Activated naive CD4-positive, alpha-beta T cell treated with anti-CD3 and anti-CD28 coated beads, Interleukin-2, amount 50 U/mL, for 16 hours (primary cell): ENCODE measurements around the gene CDK17.
A peak's percentile ranks its signal among the peaks of the same experiment; 100 is the strongest.
"Not testable (repeated sequence)": the region's sequence is repeated elsewhere in the genome, so short reads cannot be mapped to it uniquely, and the experiment has no call there.

ENCODE experiments used
- DNase-seq: peaks from one replicate; pipeline ENCODE4 v3.0.0-alpha.2; 2020

The CDK17 gene

DNA sequence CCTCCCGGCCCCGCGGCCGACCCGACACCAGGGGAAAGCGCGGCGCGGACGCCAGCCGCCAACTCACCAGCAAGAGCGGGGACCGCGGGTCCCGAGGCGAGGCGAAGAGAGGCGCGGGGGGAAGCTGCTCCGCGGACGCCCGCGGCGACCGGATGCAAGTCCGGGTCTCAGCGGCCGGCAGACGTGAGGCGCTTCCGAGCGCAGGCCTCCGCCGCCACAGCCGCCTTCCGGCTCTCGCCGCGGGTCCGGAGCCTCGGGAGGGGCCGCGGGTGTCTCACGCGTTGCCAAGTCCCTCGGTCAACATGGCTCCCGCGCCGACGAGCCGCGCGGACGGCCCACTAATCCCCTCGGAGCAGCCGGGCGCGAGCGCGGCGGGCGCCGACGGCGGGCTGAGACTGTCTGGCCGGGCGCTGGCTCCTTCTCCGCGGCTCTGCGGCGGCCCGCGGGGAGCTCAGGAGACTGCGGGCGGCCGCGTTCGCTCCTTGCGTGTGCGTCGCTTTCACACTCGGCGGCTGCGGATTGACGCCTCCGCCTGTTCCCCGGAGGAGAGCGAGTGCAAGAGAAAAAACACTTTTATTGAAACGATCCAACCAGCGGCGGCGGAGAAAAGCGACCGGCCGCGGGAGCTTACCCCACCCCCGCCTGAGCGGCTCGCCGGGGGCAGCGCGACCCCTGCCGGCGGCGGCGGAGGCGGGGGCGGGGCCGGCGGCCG lies at the start of gene CDK17:
CDK17 (minus strand) TSS at position 521 of the 712 bp plus-strand sequence. CDS start 65,603 bp downstream, outside the sequence.
- peak; percentile 88 for DNase-seq

DNA sequence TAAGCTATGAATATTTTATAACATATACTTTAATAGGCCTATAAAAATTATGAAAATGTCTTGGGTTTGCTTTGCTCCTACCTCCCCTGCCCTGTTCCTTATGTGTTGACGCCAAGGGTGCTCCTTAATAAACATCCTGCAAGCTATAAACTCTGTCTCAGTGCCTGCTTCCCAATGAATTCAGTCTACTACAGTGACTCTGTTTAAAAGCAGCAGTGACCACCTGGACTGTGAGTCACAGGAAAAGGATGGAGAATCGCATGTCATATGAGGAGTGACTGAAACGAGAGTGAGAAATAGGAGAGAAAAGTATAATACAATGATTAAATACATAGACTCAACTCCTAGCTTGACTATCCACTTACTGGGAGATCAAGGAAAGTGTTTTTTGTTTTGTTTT lies 48.1 kb upstream of the CDK17 start:
- no peak for DNase-seq

DNA sequence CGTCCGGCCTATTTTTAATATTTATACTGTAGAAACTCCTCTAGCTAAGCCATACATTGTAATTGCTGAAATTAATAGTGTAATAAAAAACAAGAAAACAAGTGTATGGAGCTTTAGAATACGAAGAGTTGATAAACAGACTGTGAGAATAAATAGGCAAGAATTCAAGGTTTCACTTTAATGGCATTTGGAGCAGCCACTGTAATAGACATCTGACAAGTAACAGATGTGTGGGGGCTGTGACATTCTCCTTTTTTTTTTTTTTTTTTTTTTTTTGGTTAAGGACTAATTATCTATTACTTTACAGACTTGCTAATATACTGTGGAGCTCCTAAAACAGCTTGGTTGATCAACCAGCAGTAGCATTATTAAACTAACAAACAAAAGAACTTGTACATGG lies 47.0 kb upstream of the CDK17 start:
- no peak for DNase-seq

DNA sequence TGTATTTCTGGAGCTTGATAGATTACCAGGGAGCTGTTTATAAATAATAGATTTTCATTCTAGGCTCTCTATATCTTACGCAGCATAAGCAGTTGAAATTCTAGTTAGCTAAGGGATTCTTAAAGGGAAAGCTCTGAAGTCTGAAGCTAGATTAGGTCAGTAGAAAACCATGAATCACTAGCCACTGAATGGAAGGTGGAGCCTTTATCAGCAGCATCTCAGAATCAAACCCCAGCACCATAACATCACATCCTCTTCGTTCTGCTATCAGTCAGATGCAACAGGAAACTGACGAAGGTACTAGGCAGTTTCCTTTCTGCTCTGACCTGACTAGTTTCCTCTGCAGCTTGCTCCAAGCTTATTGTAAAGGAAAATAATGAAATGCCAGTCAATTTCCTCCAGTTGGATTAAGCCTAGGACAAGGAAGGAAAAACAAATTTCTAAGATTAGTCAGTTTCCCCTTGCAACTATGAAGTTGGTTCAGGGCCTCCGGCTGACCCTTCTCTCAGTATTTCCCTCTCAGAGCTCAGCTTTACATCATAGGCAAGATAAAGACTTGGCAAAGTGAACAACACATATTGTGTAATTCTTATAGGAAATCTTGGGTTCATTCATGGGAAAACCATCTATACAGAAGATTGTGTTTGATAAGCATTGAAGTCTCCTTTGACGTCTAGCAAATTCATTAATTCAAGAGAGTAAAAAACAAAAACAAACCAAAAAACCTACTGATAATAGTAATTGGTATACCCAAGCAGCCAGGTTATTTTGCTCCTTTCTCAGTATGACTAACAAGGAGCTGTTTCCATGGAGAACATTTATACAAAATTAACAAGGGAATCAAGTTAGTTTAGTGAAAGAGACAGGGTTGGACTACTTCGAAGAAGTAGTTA lies 45.7 kb upstream of the CDK17 start:
- peak; percentile 27 for DNase-seq

DNA sequence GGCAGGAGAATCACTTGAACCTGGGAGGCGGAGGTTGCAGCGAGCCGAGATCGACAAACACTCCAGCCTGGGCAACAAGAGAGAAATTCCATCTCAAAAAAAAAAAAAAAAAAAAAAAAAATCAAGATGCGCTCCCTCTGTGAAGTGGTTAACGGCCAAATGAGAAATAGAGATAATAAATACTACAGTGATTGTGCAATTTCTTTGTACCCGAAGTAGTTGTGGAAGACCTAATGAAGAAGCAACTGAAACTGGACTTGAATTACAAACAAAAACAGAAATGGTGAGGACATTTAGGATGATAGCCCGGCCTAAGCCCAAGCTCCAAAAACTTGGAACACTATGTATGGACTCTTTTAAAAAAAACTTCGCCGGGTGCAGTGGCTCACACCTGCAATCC lies 44.2 kb upstream of the CDK17 start:
- DNase-seq: no peak

DNA sequence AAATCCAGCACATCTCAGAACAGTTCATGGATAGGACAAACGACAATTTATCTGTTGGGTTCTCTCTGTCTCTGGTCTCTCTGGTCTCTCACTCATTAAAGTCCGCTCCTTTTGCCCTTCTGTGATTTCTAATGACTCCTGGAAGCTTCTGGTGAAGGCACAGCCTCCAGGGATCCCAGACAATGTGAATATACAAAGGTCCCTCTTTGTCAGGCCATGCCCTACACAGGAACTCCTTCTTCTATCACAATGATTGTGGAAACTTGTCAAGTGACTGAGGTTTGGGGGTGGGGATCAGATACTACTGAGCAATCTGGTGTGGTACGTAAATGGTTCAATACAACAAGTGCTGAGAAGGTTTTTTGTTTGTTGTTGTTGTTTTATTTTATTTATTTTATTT lies 42.7 kb upstream of the CDK17 start:
- no peak for DNase-seq

DNA sequence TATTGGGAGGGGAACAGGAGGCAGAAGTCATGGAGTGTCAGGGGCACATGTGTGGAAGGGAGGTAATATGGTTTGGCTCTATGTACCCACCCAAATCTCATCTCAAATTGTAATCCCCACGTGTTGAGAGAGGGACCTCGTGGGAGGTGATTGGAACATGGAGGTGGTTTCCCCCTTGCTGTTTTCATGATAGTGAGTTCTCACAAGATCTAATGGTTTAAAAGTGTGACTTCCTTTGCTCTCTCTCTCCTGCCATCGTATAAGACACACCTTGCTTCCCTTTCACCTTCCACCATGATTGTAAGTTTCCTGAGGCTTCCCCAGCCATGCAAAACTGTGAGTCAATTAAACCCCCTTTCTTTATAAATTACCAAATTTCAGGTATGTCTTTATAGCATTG lies 41.6 kb upstream of the CDK17 start:
- DNase-seq: no peak

DNA sequence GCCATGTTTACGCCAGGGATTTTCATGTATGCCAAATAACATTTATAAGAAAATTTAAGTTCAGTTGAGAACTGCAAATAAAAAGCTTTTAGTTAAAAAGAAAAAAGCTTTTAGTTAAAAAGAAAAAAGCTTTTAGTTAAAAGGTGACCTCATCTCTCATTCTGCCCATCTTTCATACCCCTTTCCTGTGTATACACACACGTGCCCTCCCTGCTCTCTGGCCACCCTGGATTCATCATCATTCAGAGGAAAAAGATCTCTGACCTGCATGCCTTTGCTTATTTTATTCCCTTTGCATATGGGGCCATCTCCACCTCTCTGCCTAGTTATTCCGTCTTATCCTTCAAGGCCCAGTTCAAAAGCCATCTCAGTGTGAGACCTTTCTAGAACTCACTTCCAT lies 38.1 kb upstream of the CDK17 start:
- DNase-seq: no peak

DNA sequence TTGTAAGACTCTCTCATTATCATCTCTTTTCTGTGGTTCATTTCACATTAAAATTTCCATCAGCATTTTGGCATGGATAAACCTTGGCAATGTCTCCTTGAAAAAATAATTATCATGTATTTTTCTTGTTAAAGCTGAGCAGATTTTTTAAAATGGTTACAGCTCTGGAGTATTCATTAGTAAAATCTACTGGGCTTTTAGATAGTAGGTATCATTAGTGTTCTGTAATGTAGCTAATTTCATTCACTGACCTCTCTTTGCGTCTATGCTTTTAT lies 36.9 kb upstream of the CDK17 start:
- no peak for DNase-seq

DNA sequence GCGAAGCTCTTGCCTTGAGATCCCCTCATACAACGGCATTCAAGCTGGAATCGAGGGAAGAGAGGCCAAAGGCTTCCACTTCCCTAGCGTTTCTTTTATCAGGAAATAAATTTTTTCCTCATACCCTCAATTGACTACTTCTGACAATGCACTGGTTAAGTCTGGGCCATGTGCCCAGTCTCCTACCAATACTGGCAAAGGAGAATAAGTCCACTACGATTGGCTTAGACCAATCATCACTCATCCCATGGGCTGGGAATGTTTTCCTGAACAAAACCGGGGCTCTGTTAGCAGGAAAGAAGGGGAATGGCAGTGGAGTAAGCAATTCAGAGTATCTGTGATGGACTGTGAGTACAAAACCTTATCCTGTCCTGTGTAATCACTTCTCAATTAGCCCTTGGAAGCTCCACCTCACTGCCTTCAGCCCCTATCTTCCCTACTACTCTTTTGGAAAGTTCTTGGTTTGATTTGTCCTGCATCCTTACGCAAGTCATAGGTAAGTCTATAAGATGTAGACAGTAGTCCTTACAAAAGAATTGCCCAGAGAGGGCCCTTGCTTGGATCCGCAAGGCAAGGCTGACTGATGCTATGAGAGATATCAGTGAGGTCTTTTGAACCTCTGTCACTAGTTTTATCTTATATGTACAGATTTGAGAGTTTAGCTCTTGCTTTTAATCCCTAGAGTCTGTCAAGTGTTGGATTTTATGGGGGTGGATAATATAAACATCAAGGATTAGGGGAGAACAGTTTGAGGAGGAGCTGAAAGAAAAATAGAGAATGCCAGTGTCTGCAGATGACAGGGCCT lies 36.3 kb upstream of the CDK17 start:
- DNase-seq: no peak

DNA sequence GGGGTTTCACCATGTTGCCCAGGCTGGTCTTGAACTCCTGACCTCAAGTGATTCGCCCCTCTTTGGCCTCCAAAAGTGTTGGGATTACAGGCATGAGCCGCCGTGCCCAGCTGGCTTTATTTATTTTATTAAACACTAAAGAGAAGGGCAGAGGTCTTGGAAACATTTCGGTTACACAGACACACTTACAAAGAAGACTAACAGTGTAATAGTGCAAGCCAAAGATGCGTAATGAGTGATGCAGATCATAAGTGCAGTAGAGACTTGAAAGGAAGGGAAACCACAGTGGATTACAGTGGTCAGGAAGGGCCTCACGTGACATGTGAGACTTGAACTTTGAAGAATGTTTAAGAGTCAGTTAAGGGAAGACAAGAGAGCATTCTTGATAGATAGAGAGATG lies 33.9 kb upstream of the CDK17 start:
- peak; percentile 40 for DNase-seq

DNA sequence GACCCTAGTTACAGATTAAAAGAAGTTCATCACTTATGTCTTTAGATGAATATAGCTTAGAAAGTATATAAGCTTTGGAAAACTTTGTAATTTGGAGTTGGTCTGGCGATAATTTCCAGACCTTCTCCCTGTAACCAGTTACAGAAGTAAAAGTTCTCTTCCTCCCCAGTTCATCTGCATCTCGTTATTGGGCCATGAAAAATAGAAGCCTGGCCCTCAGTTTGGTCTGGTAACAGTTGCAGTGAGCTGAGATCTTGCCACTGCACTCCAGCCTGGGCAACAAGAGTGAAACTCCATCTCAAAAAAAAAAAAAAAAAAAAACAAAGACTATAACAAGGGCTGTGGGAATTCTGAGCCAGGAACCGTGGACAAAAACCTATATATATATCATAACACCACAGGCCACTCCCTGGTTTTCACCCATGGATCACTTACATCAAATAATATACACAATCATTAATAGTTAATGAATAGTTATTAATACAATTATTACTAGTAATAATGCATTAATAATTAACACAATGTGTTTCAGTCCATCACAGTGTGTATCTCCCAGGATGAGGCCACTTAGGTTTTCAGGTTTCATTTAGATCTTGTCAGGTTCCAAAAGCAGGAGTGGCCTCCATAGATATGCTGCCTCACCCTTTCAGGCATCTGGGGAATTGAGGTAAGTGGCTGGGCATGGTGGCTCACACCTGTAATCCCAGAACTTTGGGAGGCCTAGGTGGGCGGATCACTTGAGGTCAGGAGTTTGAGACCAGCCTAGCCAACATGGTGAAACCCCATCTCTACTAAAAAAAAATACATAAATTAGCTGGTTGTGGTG lies 32.5 kb upstream of the CDK17 start:
- not testable (repeated sequence) for DNase-seq

DNA sequence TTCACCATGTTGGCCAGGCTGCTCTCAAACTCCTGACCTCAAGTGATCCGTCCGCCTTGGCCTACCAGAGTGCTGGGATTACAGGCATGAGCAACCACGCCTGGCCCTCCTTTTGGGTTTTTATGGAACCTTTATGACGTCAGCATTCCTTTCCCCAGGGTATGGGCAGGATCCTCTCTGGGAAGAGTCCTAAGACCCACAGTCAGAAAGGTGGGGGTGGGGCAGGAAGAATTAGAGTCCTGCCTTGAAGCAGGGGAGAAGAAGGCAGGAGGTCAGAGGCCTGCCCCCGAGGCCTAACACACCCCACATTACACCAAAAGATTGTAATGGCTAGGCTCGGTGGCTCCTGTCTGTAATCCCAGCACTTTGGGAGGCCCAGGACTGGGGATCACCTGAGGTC lies 30.8 kb upstream of the CDK17 start:
- no peak for DNase-seq

DNA sequence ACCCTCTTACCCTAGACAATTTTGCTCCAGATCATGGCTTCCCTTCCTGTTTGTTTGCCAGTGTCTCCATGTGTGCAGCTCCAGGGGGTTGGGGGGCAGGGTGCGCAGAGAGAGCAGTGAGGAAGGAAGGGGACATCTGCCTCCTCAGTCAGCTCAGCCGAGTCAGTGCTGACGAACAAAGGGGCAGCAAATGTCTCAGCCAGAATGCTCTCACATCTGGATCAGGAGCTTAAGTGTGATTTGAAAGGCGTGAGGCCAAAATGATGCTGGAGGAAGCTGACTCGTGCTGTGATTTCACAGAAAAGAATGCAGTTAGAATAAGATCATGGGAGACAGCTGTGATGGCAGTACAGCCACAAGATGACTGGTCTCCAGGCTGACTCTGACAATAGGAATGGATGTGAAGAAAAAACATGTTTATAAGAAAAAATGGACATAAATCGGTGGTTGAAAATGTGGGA lies 27.1 kb upstream of the CDK17 start:
- no peak for DNase-seq

DNA sequence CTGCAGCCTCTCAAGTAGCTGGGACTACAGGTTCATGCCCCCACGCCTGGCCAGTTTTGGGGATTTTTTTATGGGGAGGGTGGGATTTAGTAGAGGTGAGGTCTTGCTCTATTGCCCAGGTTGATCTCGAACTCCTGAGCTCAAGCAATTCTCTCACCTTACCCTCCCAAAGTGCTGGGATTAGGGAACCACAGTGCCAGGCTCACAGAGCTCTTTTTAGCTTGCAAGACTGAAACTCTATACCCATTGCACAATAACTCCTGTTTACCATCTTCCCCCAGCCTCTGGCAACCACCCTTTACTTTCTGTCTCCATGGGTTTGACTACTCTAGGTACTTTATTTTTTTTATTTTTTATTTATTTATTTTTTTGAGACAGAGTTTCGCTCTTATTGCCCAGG lies 25.7 kb upstream of the CDK17 start:
- DNase-seq: no peak

DNA sequence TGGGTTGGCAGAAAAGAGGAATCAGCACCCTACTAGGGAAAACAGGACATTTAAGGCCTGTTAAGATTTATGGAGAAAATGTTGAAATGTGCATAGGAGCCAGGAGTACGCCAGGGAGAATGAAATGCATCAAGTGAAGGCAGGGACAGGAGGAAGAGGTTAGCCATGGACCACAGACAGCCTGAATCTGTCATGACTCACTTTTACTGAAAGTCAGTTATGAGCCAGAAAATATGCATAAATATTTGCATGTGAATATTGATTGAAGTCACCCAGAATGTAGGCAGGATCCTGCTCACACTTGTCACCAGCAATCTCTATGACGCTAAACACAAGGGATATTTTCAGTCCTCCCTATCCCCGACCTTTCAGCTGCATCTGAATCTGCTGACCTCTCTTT lies 25.1 kb upstream of the CDK17 start:
- no peak for DNase-seq

DNA sequence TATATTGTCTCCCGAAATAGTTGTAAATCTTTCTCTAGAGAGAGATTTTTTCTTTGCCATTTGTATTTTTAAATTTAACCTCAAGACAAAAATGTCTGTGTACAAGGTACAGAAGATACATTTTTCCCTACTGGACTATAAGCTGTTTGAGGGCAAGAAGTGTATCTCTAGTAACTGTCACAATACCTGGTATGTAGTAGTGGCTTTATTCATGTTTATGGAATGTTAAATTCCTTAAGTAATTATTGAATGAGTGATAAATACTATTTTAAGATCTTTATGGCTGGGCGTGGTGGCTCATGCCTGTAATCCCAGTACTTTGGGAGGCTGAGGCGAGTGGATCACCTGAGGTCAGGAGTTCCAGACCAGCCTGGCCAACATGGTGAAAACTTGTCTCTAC lies 24.4 kb upstream of the CDK17 start:
- no peak for DNase-seq

DNA sequence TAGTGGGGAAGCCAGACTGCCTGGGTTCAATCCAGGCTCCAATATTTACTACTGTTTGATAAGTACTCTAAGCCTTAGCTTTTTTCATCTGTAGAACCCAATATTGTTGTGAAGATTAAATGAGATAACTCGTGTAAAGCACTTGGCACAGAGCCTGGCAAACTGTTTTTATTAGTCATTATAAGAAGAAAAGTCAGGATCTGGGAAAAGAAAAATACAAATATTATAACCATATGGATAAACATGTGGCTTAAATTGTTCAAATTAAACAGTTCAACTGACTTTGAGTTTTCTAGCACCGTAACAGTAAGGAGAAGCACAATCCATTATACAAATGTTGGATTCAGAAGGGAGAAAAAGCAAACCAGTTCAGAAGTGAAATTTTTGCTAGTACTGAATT lies 22.0 kb upstream of the CDK17 start:
- DNase-seq: no peak

DNA sequence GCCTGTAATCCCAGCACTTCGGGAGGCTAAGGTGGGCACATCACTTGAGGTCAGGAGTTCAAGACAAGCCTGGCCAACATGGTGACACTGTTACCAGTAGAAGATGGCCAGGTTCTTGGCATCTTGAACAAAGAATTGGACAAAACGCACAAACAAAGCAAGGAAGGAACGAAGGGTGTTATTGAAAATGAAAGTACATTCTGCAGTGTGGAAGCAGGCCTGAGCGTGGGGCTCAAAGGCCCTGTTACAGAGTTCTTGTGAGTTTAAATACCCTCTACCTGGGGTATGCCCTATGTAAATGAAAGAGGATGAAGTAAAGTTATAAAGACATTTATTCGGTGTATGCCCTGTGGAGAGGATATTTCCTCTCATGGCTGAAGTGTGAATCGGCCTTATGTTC lies 20.8 kb upstream of the CDK17 start:
- no peak for DNase-seq

DNA sequence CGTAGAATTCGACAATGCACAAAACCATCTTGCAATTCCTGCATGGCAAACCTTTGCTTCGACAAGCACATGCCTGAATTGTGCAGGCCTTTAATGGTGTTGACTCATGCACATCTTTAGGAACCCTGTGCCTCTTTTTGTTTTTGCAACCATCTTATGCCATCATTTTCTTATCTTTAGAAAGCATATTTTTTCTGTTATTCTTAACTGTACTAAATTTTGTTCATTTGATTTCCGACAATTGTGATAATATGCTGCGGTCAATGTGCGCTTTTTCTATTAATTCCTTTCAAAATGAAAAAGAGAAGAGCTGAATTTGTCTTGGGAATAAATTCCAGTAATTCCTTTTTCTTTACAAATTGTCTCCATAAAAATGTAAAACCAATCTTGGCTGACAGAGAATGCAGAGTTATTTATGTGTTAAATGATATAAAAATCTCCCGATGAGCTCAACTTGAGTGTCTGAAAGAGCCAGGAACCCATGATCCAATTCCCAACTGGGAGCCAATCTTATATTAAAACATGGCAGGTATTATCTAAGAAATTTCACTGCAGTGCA lies 20.1 kb upstream of the CDK17 start:
- no peak for DNase-seq

DNA sequence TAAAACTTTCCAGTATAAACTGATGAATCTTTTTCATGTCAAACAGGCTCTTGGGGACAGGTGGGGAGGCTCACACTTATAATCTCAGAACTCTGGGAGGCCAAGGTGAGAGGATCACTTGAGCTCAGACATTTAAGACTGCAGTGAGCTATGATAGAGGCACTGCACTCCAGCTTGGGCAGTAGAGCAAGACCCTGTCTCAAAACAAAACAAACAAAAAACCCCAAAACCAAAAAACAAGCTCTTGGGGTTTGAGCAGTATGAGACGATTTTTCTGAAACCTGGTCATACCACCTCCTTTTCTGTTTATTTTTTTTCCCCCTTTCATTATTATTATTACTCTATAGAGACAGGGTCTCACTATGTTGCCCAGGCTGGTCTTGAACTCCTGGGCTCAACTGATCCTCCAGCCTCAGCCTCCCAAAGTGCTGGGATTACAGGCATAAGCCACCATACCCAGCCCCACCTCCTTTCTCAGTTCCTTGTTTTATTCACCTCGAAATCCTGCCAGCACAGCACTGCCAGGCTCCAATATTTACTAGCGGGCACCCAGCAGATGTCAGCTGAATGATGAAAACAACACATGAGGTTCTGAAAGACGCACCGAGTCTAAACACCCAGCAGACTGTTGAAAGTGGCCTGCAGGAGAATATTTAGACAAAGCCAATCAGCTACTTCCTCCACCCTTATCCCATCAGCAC lies 19.5 kb upstream of the CDK17 start:
- DNase-seq: no peak

DNA sequence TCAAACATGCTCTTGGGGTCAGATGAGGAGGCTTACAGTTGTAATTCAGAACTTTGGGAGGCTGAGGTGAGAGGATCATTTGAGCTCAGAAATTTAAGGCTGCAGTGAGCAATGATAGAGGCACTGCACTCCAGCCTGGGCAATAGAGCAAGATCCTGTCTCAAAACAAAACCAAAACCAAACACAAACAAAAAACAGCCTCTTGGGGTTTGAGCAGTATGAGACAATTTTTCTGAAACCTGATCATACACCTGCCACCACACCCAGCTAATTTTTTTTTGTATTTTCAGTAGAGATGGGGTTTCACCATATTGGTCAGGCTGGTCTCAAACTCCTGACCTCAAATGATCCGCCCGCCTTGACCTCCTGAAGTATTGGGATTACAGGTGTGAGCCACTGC lies 17.4 kb upstream of the CDK17 start:
- DNase-seq: not testable (repeated sequence)
